Right ventricle myocardium inferior (tissue), 1 donor: ENCODE results near the gene LGALS8. TPM values are rescaled to one million over a fixed set of nuclear protein-coding genes. Genes with fewer than 3 reads are reported as not detected.
A peak's percentile ranks its signal among the peaks of the same experiment; 100 is the strongest.
"Not testable (repeated sequence)": the region's sequence is repeated elsewhere in the genome, so short reads cannot be mapped to it uniquely, and the experiment has no call there.

Experiments used
- ATAC-seq: fragments of 200-7000 bp; cut with Tn5 transposase; one replicate; pipeline ENCODE4 v1.9.1; 2020; ENCODE audit warnings: mild to moderate bottlenecking, moderate library complexity
- DNase-seq: peaks from one replicate; pipeline ENCODE4 v3.0.0; 2021; ENCODE audit errors: missing footprints
- intact Hi-C: fragments of 100-400 bp; cut with DNase I; formaldehyde crosslinking; loops from one replicate; pipeline ENCODE4 v1.11.0; 2022
- long read RNA-seq: library from polyadenylated mRNA; unstranded; transcript quantifications from one replicate; pipeline ENCODE4 v2.0.0, GENCODE V29; 2021
- total RNA-seq: library from RNA; stranded (reverse); fragmentation: NEBNext Ultra II Directional; extraction: Animal tissue kit (Norgen Biotek cat#: 25700); gene quantifications from one replicate; pipeline ENCODE4 v1.2.1, GENCODE V29; 2021
- donor health status: DM: no; HTN: yes; CAD: no; lungs with severe emphysema.

Gene LGALS8
- total RNA-seq: 92.3 TPM
- long read RNA-seq, full-length matches to known transcripts: 21 of 32 reads
- long read RNA-seq, partial matches to known transcripts: 6 of 32 reads
- long read RNA-seq, other reads (novel, unspliced or antisense): 5 of 32 reads

DNA sequence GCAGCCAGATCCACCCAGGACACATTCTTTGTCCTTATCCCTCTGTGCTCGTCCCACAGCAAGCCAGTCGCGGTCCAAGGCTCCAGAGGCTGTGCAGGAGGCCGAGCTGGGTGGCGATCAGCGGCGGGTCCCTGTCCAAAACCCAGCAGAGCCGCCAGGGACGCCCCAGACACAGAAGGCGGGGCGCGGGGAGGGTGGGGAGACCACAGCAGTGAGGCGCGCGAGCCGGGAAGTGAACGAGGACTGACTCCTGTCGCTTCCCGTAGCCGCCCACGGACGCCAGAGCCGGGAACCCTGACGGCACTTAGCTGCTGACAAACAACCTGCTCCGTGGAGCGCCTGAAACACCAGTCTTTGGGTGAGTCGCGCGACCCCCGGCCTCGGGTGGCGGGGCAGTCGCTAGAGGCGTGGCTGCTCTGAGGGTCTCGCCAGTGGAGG is at the start of gene LGALS8:
LGALS8 (plus strand) TSS at position 279 of the 438 bp plus-strand sequence. CDS start 2,089 bp downstream, outside the sequence.
- intact Hi-C loops: loop anchor here (5.0 kb wide), 1 partner anchor 241 kb away; the partner anchor contains the start of gene ERO1B
- peak; percentile 96 for ATAC-seq

DNA sequence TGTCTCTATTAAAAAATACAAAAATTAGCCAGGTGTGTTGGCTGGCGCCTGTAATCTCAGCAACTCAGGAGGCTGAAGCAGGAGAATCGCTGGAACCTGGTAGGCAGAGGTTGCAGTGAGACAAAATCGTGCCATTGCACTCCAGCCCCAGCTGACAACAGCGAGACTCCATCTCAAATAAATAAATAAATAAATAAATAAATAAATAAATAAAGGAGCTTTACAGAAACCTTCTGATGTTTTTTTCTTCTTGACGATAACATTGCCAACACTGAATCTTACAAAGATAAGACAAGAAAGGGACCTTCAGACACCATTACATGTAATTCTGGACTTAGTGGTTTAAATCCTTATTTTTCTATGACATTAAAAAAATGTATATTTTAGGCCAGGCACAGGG is 47.8 kb upstream of the LGALS8 start:
- DNase-seq (no peak), ATAC-seq (no peak)
- intact Hi-C loops: no loop called here

More for the DNA sequence above, at the start of gene LGALS8:
- peak; percentile 96 for DNase-seq

DNA sequence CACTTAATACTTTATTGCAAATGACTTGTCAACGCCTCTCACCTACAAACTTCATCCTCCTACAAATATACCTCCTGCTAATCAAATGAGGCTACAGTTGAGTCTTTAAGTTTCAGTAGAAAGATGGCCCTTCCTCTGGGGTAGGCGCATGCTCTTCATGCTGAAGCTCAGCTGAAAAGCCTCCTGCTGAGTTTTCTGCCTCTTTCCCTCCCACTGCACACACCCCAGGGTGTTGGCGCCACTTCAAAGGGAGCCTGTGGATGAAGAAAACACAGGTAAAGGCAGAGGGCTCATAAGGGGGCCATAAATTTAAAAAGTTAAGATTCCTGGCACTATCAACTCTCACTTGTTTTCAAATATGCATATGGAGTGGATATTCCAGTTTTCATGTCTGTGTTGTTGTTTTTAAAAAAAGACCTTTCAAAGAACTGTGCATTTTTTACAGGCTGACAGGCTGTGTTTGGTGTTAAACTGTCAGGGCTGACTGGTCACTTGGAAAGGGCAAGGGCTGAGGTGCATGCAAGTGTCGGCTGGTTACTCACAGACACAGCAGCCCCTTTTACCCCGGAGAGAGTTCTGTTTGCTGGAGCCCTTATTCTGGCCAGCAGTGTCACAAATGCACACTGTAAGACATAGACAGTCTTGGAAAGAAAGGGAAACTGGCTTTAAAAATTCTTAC is 42.9 kb upstream of the LGALS8 start:
- ATAC-seq: no peak

GRCh38 chr1:236484310-236484971 is 39.3 kb upstream of the LGALS8 start:
- ATAC-seq (no peak), DNase-seq (no peak)

More for the DNA sequence above, 42.9 kb upstream of the LGALS8 start:
- intact Hi-C loops: no loop called here
- no peak for DNase-seq

DNA sequence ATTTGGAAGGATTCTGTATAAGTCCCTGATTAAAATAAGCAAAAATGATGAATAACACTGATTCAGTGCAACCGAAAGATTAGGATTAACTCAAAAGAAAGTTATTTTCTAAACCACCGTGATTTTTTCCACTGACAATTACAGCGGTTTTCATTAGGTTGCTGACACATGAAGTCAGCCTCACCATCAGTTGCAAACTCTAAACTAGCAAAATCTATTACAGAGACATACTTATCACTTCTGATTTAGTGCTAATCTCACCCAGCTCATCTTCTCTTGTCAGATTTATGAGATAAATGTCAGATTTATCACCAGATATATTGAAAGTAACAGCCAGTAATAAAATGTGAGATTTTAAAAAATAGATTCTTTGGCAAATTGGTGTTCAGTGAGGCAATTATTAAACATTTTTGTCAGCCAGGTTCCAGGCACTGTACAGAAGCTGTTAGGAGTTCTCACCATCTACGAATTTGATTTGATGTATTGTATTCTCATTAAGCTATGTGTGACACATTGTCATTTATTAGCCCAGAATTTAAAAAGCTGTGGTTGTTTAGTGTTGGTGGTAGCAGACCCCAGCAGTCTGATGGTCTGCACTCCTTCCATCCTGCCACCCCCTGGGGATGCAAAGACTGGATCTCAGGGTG is 37.3 kb upstream of the LGALS8 start:
- DNase-seq (no peak), ATAC-seq (no peak)
- intact Hi-C loops: no loop called here

More at GRCh38 chr1:236484310-236484971, 39.3 kb upstream of the LGALS8 start:
- intact Hi-C loops: no loop called here

DNA sequence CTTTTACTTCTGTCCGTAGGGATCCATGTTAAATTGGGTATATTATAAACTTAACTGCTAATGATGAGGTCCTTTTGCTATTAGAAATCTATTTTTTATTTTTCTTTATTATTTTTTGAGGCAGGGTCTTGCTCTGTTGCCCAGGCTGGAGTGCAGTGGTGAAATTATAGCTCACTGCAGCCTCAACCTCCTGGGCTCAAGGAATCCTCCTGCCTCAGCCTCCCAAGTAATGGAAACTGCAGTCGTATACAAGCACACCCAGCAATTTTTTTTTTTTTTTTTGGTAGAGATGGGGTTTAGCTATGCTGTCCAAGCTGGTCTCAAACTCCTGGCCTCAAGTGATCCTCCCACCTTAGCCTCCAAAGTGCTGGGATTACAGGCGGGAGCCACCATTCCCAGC is 34.6 kb upstream of the LGALS8 start:
- ATAC-seq, DNase-seq, intact Hi-C loops: not testable (repeated sequence)

- DNase-seq (no peak), ATAC-seq (peak; percentile 38)
- intact Hi-C loops: loop anchor here (1.0 kb wide), 1 partner anchor 381 kb away; no protein-coding TSS in a partner anchor
Measured at GRCh38 chr1:236489710-236490377, 33.9 kb upstream of the LGALS8 start.

DNA sequence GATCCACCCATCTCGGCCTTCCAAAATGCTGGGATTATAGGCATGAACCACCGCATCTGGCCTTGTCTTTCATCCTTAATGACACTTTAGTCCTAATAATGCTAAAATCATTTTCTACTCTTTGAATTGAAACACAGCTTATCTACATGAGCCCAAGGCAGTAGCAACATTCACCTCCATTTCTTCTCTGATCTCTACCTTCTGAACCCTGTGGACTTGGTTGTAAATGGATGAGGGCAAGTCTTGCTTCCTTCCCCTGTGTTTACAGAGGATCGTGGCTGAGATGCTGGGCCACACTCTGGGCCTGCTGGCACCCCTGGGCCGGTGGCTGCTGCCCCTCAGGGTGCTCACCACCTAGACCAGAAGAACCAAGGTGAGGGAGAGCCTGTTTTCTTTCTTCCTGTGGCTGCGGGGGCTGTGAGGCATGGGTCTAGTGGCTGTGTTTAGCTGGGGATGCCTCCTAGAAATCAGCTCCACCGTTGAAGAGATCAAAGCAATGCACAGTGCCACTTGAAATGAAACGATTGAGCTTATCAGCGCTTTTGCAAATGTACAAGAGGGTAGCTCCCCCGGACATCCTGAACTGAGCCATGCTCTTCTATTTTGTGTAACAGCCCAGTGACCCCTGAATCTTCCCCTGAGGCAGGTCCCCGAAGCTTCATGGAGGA is 32.2 kb upstream of the LGALS8 start:
- intact Hi-C loops: no loop called here
- ATAC-seq: no peak

DNA sequence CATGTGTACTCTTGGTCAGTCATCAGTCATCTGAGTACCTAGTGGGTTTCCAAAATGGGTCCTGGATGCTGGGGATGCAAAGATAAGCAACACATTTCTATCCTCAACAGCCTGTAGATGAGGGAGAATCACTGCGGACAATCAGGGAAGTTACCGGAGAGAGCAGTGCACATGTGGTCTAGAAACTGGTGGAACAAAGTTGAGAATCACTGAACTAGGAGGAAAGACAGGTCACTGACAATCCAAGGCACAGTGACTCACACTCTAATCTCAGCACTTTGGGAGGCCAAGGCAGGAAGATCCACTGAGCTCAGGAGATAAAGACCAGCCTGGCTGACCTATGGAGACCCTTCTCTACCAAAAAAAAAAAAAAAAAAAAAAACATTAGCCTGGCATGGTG is 31.4 kb upstream of the LGALS8 start:
- DNase-seq (no peak), ATAC-seq (no peak)
- intact Hi-C loops: no loop called here

More for the DNA sequence above, 32.2 kb upstream of the LGALS8 start:
- DNase-seq: no peak

- intact Hi-C loops: no loop called here
- ATAC-seq (peak; percentile 53), DNase-seq (no peak)
Measured at GRCh38 chr1:236494082-236494481, 29.7 kb upstream of the LGALS8 start.

GRCh38 chr1:236494586-236495466 is 29.0 kb upstream of the LGALS8 start:
- intact Hi-C loops: no loop called here
- no peak for DNase-seq
- peak; percentile 47 for ATAC-seq

- DNase-seq (no peak), ATAC-seq (no peak)
- intact Hi-C loops: no loop called here
Measured at GRCh38 chr1:236495467-236496112, 28.2 kb upstream of the LGALS8 start.

DNA sequence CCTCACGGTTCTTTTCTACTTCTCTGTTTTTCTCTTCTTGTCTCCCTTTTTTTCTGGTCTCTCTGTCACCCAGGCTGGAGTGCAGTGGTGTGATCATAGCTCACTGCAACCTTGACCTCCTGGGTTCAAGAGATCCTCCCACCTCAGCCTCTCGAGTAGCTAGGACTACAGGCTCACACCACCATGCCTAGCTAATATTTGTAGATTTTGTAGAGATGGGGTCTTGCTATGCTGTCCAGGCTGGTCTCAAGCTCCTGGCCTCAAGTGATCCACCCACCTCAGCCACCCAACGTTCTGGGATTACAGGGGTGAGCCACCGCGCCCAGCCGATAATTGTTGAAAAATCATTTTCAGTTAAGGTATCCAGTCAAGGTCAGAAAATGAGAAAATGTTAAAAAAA is 25.9 kb upstream of the LGALS8 start:
- DNase-seq: no peak
- ATAC-seq: no peak
- intact Hi-C loops: no loop called here

DNA sequence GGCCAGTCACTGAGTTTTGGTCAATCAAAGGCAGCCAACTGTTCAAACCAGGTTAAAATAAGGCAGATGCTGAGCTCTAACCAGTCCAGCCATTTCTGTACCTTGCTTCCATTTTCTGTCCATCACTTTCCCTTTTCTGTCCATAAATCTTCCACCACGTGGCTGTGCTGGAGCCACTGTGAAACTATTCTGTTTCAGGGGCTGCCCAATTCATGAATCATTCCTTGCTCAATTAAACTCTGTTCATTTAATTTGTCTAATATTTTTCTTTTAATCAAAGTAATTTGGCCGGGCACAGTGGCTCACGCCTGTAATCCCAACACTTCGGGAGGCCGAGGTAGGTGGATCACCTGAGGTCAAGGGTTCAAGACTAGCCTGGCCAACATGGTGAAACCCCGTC is 22.7 kb upstream of the LGALS8 start:
- intact Hi-C loops: no loop called here
- ATAC-seq (no peak), DNase-seq (no peak)

DNA sequence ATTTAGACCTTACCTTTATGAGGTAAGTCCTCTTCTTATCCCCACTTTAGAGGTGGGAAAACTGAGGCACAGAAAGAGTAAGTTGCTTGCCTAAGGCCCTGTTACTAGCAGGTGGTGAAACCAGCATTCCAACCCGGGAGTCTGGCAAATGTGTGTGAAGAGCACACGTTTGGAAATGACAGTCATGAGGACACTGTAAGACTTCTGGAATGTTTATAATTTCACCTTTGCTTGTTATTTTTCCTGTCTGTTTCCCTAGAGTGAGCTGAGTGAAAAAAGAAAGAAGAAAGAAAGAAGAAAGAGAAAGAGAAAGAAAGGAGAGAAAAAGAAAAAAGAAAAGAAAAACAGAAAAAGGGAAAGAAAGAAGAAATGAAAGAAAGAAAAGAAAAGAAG is 21.2 kb upstream of the LGALS8 start:
- intact Hi-C loops: no loop called here
- no peak for ATAC-seq
- DNase-seq: no peak

DNA sequence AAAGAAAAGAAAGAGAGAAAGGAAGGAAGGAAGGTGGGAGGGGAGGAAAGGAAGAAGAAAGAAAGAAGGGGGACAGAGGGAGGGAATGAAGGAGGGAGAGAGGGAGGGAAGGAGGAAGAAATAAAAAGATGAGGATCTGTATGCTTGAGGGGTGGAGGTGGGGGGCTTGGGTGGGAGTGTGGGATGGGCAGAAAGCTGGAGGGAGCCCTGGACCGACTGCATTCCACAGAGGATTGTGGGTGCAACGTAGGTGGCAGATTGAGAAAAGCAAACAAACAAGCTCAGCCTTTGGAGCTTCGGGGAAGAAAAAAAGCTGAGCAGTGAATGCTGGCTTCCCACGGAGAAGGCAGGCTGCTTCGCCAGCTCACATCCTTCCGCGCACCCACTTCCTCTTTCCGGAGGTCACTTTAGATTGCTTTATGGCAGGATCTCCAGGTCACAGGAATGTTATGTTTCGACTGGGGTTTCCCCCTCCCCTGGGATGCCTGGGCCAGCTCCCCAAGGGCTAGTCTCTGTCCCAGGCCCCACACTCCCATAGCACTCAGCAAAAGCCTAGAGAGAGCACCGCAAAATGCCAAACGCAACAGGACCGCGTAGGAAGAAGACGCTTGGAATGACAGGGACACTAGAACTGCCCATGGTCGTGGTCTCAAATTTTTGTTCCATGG is 20.7 kb upstream of the LGALS8 start:
- intact Hi-C loops: no loop called here
- ATAC-seq: no peak
- DNase-seq: no peak
